WTC11 (cell line): Measurements from ENCODE around the gene SLC25A19. TPM values are rescaled to one million over a fixed set of nuclear protein-coding genes. Genes with fewer than 3 reads are reported as not detected.
"Not testable (repeated sequence)": the region's sequence is repeated elsewhere in the genome, so short reads cannot be mapped to it uniquely, and the experiment has no call there.

Source experiments
- ATAC-seq: fragments of 200-7000 bp; cut with Tn5 transposase; 2 replicates; pipeline ENCODE4 v1.10.0; 2021; ENCODE audit warnings: mild to moderate bottlenecking, moderate library complexity
- CTCF ChIA-PET: fragments of 300-600 bp; sonication (Branson Sonifier 250); formaldehyde crosslinking; loops from one replicate; lab custom pipeline; 2021; ENCODE audit warnings: antibody characterized with exemption; lab: Charles Lee
- POLR2A ChIA-PET: fragments of 350-600 bp; sonication (Branson Sonifier 250); formaldehyde crosslinking; loops from one replicate; lab custom pipeline; 2021; ENCODE audit warnings: antibody characterized with exemption; lab: Charles Lee
- DNase-seq: peaks from one replicate; pipeline ENCODE4 v3.0.0; 2021; ENCODE audit warnings: low spot score
- H3K27ac Mint-ChIP-seq: 2 replicates; pipeline ENCODE4 v1.8.0; 2021; ENCODE audit warnings: mixed read lengths
- H3K27me3 Mint-ChIP-seq: 2 replicates; pipeline ENCODE4 v1.8.0; 2021; ENCODE audit warnings: low read depth, mild to moderate bottlenecking, moderate library complexity, mixed read lengths
- H3K36me3 Mint-ChIP-seq: 2 replicates; pipeline ENCODE4 v1.8.0; 2021; ENCODE audit warnings: mixed read lengths
- H3K4me1 Mint-ChIP-seq: 2 replicates; pipeline ENCODE4 v1.8.0; 2022; ENCODE audit warnings: mixed read lengths
- H3K4me3 Mint-ChIP-seq: 2 replicates; pipeline ENCODE4 v1.8.0; 2021; ENCODE audit warnings: mild to moderate bottlenecking, moderate library complexity, mixed read lengths
- H3K9me3 Mint-ChIP-seq: 2 replicates; pipeline ENCODE4 v1.8.0; 2021; ENCODE audit warnings: mixed read lengths
- ATF6 ChIP-seq: sonication (generic); formaldehyde crosslinking; IDR thresholded peaks from 2 replicates; pipeline ENCODE4 v1.8.1; 2023; ENCODE audit warnings: mild to moderate bottlenecking, missing genetic modification reagents
- CREM ChIP-seq: sonication (generic); formaldehyde crosslinking; IDR thresholded peaks from 2 replicates; pipeline ENCODE4 v1.8.1; 2022; ENCODE audit warnings: mild to moderate bottlenecking, missing genetic modification reagents, moderate library complexity
- ETV6 ChIP-seq: sonication (generic); formaldehyde crosslinking; IDR thresholded peaks from 2 replicates; pipeline ENCODE4 v1.8.1; 2022; ENCODE audit warnings: mild to moderate bottlenecking, missing genetic modification reagents
- IRF1 ChIP-seq: sonication (generic); formaldehyde crosslinking; IDR thresholded peaks from 2 replicates; pipeline ENCODE4 v1.8.0; 2023; ENCODE audit warnings: missing genetic modification reagents
- ZNF121 ChIP-seq: sonication (generic); formaldehyde crosslinking; IDR thresholded peaks from 2 replicates; pipeline ENCODE4 v1.8.0; 2023; ENCODE audit warnings: missing genetic modification reagents
- total RNA-seq: library from RNA; stranded (reverse); gene quantifications from 3 replicates; pipeline ENCODE4 v1.2.3, GENCODE V29; 2021
- TF ChIP-seq, protein P1 (sequence below): sonication (generic); formaldehyde crosslinking; IDR thresholded peaks from 2 replicates; pipeline ENCODE4 v1.8.0; 2022; ENCODE audit warnings: mild to moderate bottlenecking, missing genetic modification reagents
- TF ChIP-seq, protein P2 (sequence below): sonication (generic); formaldehyde crosslinking; IDR thresholded peaks from 2 replicates; pipeline ENCODE4 v1.8.0; 2022; ENCODE audit warnings: mild to moderate bottlenecking, missing genetic modification reagents

Gene SLC25A19
- total RNA-seq, 1 experiment from 2014 or later = 27.7 TPM

DNA sequence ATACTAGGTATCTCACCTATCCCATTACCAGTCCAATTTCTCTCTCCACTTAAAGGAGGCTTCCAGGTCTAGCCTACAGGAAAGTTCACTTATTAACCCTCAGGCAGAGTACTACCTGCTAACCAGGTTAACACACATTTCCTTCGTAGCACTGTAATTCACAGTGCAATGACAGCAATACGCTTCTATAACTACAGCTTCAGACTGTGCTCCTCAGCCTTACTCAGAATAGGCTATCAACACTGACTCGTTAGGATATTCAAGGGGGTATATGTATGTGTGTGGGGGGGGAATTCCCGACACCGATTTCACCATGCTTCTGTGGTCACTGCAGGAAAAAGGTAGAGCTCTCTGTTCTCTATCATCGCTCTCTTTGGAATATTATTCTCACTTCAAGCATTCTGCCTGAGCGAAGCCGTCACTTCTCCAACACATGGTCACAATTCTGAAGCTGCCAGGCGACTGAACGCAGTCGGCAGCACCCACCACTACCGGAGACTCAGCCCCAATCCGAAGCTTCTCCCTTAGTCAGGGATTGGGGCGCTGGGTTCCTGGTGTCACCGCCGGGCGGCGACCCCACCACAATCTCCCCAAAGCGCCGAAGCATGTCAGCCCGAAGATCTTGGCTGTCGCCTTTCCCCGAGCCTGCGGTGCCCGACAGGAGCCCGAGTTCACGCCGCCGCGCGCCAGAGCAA, 28.4 kb downstream of the SLC25A19 start:
- peaks cover 30% of the 10 kb centered on the region for H3K36me3 Mint-ChIP-seq
- peaks cover 26% of the 10 kb centered on the region for H3K4me1 Mint-ChIP-seq
- H3K4me3 Mint-ChIP-seq = peak overlapping the region; percentile 98
- peak; percentile 5; the same call in 1 of the 2 replicates for ATAC-seq
- TF ChIP-seq CREM (no peak), ATF6 (CRISPR knock-in tag) (no peak), IRF1 (CRISPR knock-in tag) (peak; percentile 75; the same call in 1 of the 2 replicates), ETV6 (CRISPR knock-in tag) (0 out of 2 replicates have a peak, but pooled peaks have one; percentile 11)
- TF ChIP-seq, protein P1, sequence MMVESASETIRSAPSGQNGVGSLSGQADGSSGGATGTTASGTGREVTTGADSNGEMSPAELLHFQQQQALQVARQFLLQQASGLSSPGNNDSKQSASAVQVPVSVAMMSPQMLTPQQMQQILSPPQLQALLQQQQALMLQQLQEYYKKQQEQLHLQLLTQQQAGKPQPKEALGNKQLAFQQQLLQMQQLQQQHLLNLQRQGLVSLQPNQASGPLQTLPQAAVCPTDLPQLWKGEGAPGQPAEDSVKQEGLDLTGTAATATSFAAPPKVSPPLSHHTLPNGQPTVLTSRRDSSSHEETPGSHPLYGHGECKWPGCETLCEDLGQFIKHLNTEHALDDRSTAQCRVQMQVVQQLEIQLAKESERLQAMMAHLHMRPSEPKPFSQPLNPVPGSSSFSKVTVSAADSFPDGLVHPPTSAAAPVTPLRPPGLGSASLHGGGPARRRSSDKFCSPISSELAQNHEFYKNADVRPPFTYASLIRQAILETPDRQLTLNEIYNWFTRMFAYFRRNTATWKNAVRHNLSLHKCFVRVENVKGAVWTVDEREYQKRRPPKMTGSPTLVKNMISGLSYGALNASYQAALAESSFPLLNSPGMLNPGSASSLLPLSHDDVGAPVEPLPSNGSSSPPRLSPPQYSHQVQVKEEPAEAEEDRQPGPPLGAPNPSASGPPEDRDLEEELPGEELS (CRISPR knock-in tag) = peak; percentile 52; the same call in 1 of the 2 replicates
- TF ChIP-seq, protein P2, sequence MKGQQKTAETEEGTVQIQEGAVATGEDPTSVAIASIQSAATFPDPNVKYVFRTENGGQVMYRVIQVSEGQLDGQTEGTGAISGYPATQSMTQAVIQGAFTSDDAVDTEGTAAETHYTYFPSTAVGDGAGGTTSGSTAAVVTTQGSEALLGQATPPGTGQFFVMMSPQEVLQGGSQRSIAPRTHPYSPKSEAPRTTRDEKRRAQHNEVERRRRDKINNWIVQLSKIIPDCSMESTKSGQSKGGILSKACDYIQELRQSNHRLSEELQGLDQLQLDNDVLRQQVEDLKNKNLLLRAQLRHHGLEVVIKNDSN = no peak
- TF ChIP-seq, all 79 proteins: peak for 3
- CTCF ChIA-PET = interaction anchor here (1.0 to 4.8 kb wide), 11 partner anchors 11 to 493 kb away, joined by 3 to 96 read pairs (median 7); partner anchors contain the start of genes GRB2, MIF4GD and SLC25A19
- Mint-ChIP-seq H3K9me3 (no peaks in the 10 kb centered on the region), H3K27ac (peak overlapping the region; percentile 87), H3K27me3 (no peaks in the 10 kb centered on the region)
- peak; percentile 32 for DNase-seq
- POLR2A ChIA-PET = interaction anchor here (0.5 to 2.6 kb wide), 9 partner anchors 10 to 249 kb away, joined by 3 to 17 read pairs (median 4); partner anchors contain the start of genes MIF4GD, MRPL58 and SLC25A19

DNA sequence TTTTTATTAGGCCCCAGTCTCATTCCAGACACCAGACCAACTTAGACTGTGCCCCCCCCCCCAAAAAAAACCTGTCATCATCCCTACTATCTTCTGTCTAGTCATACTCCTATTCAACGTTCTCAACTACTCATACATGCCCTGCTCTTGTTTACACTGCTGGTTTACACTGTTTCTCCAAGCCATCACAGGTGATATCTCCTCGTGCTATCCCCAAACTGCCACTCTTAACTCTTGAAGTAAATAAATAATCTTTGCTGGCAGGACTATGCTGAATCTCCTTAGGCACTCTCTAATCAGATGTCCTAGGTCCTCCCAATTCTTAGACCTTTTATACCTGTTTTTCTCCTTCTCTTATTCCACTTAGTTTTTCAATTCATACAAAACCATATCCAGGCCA, 32.0 kb downstream of the SLC25A19 start:
- H3K27me3 Mint-ChIP-seq, CTCF ChIA-PET, DNase-seq, ATAC-seq, H3K4me3 Mint-ChIP-seq, POLR2A ChIA-PET: not testable (repeated sequence)
- Mint-ChIP-seq H3K27ac (peak overlapping the region; percentile 39; the same call in 1 of the 2 replicates), H3K4me1 (peaks cover 44% of the 10 kb centered on the region), H3K36me3 (peaks cover 15% of the 10 kb centered on the region), H3K9me3 (peaks cover 15% of the 10 kb centered on the region)

DNA sequence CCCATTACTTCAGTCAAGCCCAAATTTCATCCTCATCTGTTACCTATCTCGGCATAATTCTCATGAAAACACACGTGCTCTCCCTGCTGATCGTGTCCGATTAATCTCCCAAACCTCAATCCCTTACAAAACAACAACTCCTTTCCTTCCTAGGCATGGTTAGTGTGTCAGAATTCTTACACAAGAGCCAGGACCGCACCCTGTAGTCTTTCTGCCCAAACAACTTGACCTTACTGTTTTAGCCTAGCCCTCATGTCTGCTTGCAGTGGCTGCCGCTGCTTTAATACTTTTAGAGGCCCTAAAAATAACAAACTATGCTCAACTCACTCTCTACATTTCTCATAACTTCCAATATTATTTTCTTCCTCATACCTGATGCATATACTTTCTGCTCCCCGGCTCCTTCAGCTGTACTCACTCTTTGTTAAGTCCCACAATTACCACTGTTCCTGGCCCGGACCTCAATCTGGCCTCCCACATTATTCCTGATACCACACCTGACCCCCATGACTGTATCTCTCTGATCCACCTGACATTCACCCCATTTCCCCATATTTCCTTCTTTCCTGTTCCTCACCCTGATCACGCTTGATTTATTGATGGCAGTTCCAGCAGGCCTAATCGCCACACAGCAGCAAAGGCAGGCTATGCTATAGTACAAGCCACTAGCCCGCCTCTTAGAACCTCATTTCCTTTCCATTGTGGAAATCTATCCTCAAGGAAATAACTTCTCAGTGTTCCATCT, 33.1 kb downstream of the SLC25A19 start:
- H3K27me3 Mint-ChIP-seq, DNase-seq, ATAC-seq, H3K4me3 Mint-ChIP-seq, POLR2A ChIA-PET, CTCF ChIA-PET: not testable (repeated sequence)
- Mint-ChIP-seq H3K36me3 (peaks cover 13% of the 10 kb centered on the region), H3K9me3 (peaks cover 15% of the 10 kb centered on the region), H3K27ac (peak overlapping the region; percentile 51), H3K4me1 (peaks cover 52% of the 10 kb centered on the region)

DNA sequence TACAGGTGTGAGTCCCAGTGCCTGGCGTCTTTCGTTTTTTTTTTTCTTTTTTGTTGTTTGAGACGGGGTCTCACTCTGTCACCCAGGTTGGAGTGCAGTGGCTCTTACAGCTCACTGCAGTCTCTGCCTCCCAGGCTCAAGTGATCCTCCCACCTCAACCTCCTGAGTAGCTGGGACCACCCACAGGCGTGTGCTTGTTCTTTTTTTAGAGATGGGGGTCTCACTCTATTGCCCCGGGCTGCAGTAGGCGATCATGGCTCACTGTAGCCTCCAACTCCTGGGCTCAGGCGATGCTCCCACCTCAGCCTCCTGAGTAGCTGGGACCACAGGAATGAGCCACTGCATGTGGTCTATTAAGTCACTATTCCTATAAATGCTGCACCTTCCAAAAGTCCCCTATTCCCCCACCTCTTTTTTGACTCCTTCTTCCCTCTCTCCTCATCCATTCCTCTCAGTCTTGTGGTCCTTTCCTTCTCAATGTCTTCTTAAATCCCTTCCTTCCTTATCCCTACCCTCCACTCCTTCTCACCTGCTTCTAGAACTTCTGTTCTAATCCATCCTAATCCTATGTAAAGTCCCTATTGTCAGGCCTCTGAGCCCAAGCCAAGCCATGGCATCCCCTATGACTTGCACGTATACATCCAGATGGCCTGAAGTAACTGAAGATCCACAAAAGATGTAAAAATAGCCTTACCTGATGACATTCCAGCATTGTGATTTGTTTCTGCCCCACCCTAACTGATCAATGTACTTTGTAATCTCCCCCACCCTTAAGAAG, 37.0 kb downstream of the SLC25A19 start:
- ChIA-PET POLR2A (no interaction called here), CTCF (interaction anchor here (1.1 to 5.1 kb wide), 2 partner anchors 12 to 19 kb away, joined by 3 to 56 read pairs; partner anchors contain the start of gene MIF4GD)
- ATAC-seq (no peak), DNase-seq (no peak)
- H3K4me3 Mint-ChIP-seq = no peak overlapping the region
- H3K27ac Mint-ChIP-seq = peak overlapping the region; percentile 86; the same call in 1 of the 2 replicates
- peaks cover 13% of the 10 kb centered on the region for H3K36me3 Mint-ChIP-seq
- peaks cover 48% of the 10 kb centered on the region for H3K4me1 Mint-ChIP-seq
- H3K27me3 Mint-ChIP-seq = no peaks in the 10 kb centered on the region
- H3K9me3 Mint-ChIP-seq = peaks cover 15% of the 10 kb centered on the region
- no peak for TF ChIP-seq ETV6 (CRISPR knock-in tag)
- TF ChIP-seq ZNF121 (CRISPR knock-in tag) = peak; percentile 68; the same call in 1 of the 2 replicates
